Measurements from ENCODE around the gene COL27A1. TPM values are rescaled to one million over a fixed set of nuclear protein-coding genes. Genes with fewer than 3 reads are reported as not detected.

COL27A1 gene
- total and polyA plus RNA-seq, 2 donors (not counting 3 experiments of a cell fraction or from before 2014, with no cell fraction given), result 14.7 to 49.1 TPM

DNA sequence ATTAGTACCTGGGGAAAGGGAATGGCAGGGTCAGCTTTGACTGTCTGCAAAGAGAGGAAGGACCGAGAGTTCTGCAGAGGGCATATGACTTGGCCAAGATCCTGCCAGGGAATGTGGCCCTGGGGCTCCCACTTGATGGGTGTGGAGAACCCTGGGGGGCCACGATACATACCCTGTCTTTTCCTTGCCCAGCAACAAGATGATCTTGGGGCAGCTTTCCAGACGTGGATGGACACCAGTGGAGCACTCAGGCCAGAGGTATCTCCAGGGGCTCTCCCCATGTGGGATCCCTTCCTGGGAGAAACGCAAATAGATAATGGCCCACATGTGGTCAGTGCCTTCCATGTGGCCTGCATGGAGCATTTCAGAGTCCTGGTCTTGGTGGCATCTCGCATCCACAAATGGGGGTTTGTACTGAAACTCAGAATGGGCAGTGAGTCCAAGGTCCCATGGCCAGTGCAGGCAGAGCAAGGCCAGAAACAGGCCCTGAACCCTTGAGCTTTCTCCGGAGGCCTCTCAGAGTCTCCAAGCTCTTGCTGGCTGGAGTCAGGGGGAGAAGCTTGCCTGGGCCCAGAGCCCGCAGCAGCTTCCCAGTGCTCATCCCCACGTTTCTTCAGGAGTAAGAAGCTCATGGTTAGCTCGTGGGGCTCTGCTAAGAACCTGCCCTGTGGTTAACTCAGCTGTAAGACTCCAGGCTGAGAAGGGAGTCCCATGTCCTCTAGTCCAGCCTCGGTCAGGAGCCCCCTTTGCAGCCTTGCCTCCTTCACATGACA lies 149.3 kb downstream of the COL27A1 start:
- dilution Hi-C loops (cut with MboI; ENCODE audit: extremely low pct_ligation_motif_present, low sequenced_read_pairs), result no loop called here
- no peaks in the 10 kb centered on the region for H4K20me1 ChIP-seq (replicated peaks; ENCODE audit: control insufficient read depth, extremely low read depth, insufficient read depth, low read length)
- no peak for FAIRE-seq

More for the DNA sequence above, 149.3 kb downstream of the COL27A1 start:
- intact Hi-C loops (cut with micrococcal nuclease), result loop anchor here (1.0 kb wide), 3 partner anchors 149 to 222 kb away; partner anchors contain the start of gene COL27A1
- CTCF ChIA-PET, result interaction anchor here (1.0 kb wide), 1 partner anchor 66 kb away, joined by 3 read pairs; no protein-coding TSS in a partner anchor
- Histone ChIP-seq H3K79me2 (ENCODE audit: control insufficient read depth, insufficient read depth, low read length) (no peaks in the 10 kb centered on the region), H3K9me3 (replicated peaks; ENCODE audit: control insufficient read depth, insufficient read depth, low read length) (no peaks in the 10 kb centered on the region), H3K4me3 (replicated peaks in 1 of 3; ENCODE audit: insufficient read depth in 1 of 3, low read depth in 1 of 3, low read length in 3 of 3) (no peak overlapping the region), H3K27me3 (ENCODE audit: control insufficient read depth in 2 of 2, insufficient read depth in 2 of 2, low read length in 2 of 2) (no peaks in the 10 kb centered on the region), H3K36me3 (ENCODE audit: control insufficient read depth in 2 of 2, extremely low read depth in 1 of 2, insufficient read depth in 2 of 2, low read length in 2 of 2) (peaks cover 2 to 12% of the 10 kb centered on the region in 2 experiments), H3K4me1 (ENCODE audit: control insufficient read depth, extremely low read depth, insufficient read depth, low read length) (no peaks in the 10 kb centered on the region), H3K27ac (ENCODE audit: insufficient read depth, low read depth, low read length) (no peak overlapping the region), H3K4me2 (ENCODE audit: insufficient read depth, low read length) (no peak overlapping the region), H3K9ac (replicated peaks; ENCODE audit: extremely low read depth, insufficient read depth, low read length) (no peak overlapping the region), H2AFZ (ENCODE audit: low read depth, low read length) (no peak overlapping the region), H3K9me1 (replicated peaks; ENCODE audit: control insufficient read depth, extremely low read depth, insufficient read depth, low read length) (no peaks in the 10 kb centered on the region)
- no peak for DNase-seq (ENCODE audit: low read depth, low spot score)
- no TSS peak for BruUV-seq (replicated peaks)
- TF ChIP-seq GATA2 (IDR thresholded peaks at IDR 0.05; ENCODE audit: insufficient read depth, insufficient read length, low read depth, low read length) (no peak), FOS (IDR thresholded peaks at IDR 0.05; ENCODE audit: borderline replicate concordance, insufficient read depth, low read length) (no peak), POLR2A (IDR thresholded peaks at IDR 0.05; ENCODE audit: low read depth, low read length) (no peak), POLR2AphosphoS5 (IDR thresholded peaks at IDR 0.05; ENCODE audit: insufficient read depth, low read depth, low read length) (no peak), MYC (IDR thresholded peaks at IDR 0.05; ENCODE audit: low read depth, low read length) (no peak), EZH2 (IDR thresholded peaks at IDR 0.05; ENCODE audit: borderline replicate concordance, low read depth, low read length, severe bottlenecking) (no peak), JUN (IDR thresholded peaks at IDR 0.05; ENCODE audit: borderline replicate concordance, insufficient read depth, insufficient read length, low read depth) (no peak)
- TF ChIP-seq, protein P1, sequence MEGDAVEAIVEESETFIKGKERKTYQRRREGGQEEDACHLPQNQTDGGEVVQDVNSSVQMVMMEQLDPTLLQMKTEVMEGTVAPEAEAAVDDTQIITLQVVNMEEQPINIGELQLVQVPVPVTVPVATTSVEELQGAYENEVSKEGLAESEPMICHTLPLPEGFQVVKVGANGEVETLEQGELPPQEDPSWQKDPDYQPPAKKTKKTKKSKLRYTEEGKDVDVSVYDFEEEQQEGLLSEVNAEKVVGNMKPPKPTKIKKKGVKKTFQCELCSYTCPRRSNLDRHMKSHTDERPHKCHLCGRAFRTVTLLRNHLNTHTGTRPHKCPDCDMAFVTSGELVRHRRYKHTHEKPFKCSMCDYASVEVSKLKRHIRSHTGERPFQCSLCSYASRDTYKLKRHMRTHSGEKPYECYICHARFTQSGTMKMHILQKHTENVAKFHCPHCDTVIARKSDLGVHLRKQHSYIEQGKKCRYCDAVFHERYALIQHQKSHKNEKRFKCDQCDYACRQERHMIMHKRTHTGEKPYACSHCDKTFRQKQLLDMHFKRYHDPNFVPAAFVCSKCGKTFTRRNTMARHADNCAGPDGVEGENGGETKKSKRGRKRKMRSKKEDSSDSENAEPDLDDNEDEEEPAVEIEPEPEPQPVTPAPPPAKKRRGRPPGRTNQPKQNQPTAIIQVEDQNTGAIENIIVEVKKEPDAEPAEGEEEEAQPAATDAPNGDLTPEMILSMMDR (IDR thresholded peaks at IDR 0.05; ENCODE audit: extremely low read depth in 1 of 2, insufficient read depth in 1 of 2, low read depth in 1 of 2, low read length in 2 of 2), result no peak
- TF ChIP-seq, protein P2, sequence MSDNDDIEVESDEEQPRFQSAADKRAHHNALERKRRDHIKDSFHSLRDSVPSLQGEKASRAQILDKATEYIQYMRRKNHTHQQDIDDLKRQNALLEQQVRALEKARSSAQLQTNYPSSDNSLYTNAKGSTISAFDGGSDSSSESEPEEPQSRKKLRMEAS (IDR thresholded peaks at IDR 0.05; ENCODE audit: insufficient read depth, insufficient read length), result no peak
- POLR2A ChIA-PET, result no interaction called here

Measured in endothelial cell of umbilical vein (primary cell).